NOMO-1 treated with DMSO at 0.1 percent for 48 hours (cell line): ENCODE data around the gene ZNF609.
"Not testable (repeated sequence)": the region's sequence is repeated elsewhere in the genome, so short reads cannot be mapped to it uniquely, and the experiment has no call there.

ENCODE experiments used
- DNase-seq: peaks from one replicate; lab custom pipeline; 2025; ENCODE audit not compliant: unreplicated experiment; lab: John Stamatoyannopoulos, UW

The ZNF609 gene

DNA sequence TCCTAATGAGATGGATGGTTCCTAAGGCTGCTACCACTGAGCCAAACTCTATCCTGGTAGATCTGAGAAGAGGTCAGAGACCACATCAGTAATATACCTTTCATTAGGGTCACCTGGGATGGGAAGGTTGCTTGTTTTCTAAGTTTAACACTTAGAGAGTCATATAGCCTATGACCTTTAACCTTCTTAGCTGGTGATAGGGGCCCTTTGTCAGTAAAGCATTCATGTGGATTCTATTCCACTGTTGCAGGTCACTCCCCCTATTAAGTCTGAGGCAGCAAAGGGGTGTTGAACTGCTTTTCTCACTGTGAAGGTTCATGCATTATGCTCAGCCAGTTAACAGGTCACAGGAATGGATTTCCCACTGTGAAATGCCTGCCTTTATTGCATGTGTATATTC is 6.1 kb upstream of the ZNF609 start:
- DNase-seq: no peak

- DNase-seq: peak; percentile 82
Observed at GRCh38 chr15:64455961-64456371, 4.4 kb upstream of the ZNF609 start.

DNA sequence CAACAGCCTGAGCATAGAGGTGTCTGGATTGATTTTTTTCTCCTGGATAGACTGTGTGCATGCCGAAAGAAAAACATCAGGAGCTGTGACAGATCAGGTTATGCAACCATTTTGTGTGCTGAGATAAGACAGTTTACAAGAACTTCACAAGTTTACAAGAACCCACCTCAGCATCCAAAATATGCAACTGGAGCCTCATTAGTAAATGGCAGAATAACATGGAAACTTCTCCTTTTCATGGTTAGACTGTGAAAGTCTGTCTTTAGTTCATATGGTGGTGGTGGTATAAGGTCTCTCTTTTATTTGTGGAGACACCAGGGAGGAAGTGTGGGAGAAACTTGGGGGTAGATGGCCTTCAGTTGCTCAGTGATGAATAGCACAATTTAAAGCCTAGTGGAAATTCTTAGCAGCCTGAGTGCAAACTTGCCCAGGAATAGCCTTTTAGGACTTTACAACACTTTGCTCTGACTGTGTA is 3.7 kb upstream of the ZNF609 start:
- DNase-seq: peak; percentile 25

GRCh38 chr15:64459066-64459781 is 1.2 kb upstream of the ZNF609 start:
- DNase-seq: no peak

DNA sequence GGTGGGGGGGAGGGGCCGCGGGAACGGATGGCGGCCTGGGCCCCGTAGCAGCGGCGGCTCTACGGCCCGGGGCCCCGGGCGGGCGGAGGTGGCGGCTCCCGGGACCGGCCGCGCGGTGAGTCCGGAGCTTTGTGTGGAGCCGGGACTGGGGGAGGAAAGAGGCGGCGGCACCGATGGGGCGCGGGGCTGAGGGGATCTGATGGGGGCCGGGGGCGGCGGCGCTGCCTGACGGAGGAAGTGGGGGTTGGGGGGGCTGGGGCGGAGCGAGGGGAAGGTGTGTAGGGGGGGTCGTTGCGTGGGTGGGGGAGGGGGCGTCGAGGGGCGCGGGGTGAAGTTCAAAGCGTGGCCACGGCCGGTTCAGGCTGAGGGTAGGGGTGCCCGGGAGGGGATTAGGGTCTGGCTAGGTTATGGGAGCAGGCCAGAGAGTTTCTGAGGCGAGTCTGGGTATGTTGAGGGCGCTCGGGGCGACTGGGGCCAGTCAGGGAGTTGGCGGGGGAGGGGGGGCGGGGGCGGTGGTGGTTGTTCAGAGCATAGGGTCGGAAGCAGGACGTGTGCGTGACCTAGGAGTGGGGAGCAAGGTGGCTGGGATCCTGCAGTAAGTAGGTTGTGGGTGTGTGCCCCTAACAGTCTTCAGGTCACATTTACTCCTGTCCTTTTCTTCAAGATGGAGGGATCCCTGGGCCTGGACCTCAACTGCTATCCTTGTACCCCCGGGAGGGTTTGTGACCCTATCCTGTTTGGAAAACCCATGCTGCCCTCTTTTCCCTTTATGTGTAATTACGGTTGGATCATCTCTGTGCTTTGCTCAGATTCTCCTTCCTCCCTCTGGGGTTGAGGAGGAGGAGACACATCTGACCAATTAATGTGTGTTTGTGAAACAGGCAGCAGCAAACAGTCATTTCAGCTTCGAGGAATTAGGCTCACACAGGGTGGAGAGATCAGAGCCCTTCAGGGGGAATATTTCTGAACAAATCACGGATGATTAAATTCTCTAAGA is 644 bp downstream of the ZNF609 start:
- DNase-seq: peak; percentile 49

DNA sequence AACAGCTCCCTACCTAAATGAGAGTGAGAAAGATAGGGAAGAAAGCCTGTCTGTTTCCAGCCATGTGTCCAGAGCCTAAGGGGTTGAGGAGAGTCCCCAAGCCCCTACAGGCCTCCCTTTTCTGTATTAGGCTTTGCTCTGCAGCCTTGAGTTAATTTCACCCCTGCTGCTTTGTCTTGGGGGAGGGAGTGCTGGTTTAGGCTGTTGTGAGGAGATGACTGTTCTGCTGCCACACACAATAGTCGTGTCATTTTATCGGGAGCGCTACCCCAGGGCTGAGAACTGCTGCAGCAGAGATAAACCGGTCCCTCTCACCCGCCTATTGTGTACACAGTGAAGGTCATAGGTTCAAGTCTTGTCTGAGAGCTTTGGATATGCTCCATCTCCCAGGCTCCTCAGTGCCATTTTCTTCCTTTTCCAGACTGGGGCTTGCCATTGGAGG is 1.4 kb downstream of the ZNF609 start:
- DNase-seq: no peak

DNA sequence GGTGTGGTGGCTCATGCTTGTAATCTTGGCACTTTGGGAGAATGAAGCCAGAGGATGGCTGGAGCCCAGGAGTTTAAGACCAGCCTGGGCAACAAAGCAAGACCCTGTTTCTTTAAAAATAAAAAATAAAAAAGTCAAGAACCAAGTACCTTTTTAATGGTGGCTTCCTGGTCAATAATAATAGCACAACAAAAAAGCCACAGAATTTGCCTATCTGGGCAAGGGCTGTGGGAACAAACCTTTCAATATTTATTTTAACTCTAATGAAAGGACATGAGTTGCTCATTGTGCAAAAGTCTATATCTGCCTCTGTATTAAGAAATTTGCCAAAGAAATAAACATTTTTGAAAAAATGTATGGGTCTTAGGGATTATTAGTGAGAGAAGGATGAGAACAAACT is 2.1 kb downstream of the ZNF609 start:
- no peak for DNase-seq

DNA sequence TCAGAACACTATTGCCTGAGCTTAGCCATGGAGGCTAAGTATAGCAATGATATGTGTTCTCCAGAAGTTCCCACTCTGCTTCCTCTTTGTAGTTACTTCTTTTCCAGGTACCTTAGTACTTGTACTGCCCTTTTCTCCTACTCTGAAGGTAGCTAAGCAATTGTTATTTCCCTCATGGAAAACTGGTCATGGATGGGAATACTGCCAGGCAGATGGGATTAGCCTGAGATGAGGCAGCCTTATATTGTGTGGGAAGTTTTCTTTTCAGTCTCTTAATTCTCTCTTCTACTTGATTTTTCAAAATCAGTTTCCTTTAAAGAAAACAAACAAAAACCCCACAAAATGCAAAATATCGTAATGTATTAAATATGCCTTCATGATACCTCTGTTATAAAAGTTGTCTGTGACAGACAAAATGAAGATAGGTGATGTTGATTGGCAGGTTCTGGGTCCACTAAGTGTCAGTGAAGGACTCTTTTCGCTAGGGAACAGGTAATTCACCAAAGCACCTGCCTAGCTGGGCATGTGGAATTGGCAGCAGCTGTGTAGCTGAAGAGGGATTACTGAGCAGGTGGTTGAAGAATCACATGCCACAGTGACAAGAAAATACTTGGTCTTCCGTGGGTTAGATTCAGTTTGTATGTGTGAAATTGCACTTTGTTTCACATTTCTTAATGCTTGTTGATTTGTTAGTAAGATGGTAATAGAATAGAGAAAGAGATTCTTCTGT is 4.1 kb downstream of the ZNF609 start:
- no peak for DNase-seq

DNA sequence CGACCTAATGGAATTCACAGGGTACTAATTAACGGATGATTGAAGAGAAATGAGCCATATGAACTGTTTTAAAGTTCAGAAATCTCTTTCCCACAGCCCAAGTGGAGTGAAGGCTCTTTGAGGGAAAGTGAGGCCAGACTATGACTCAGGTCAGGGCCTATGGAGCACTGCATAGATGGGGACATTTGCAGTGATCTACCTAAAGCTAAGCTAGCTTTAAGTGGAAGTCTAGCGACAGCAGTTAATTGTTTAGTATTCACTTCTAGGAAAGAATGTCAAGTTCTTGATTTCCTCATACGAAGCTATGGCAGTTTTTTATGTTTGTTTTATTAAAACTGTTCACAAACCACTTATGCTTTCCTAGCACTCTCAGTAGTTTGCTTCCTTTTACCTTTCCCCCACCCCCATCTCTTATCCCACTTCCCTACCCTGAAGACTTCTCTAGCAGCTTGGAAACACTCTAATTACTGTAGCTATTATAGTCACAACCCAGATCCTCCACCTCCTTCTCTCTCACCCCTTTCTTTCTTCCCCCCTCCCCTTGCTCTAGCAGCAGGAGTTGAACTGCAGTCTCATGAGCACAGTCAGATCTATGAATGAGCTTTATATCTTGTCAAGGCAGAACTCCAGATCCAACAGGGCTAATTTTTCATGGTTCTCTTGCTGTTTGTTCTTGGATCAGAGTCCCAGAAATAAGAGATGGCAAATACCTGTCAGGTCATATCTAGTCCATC is 6.2 kb downstream of the ZNF609 start:
- DNase-seq: peak; percentile 19

- DNase-seq: no peak
Observed at GRCh38 chr15:64472161-64472560, 11.8 kb downstream of the ZNF609 start.

GRCh38 chr15:64474846-64475245 is 14.5 kb downstream of the ZNF609 start:
- DNase-seq: no peak

- no peak for DNase-seq
Observed at GRCh38 chr15:64476550-64476949, 16.2 kb downstream of the ZNF609 start.

DNA sequence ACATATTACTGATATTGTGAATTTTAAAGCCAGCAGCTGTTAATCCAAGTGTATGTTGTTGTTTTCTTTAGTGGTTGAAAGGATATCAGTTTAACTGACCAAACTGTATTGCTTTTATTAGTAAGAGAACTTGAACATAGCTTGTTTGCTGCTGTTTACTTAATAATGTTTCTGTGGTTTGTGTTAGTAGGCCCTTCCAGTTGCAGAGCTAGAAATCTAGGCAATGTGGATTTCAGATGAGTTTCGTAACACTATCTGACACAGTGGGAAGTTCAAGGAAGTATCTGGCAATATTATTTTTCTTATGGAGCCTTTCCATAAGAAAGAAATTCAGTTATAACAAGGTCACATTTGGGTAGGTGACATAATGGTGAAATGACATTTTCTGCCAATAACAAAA is 18.5 kb downstream of the ZNF609 start:
- DNase-seq: no peak

DNA sequence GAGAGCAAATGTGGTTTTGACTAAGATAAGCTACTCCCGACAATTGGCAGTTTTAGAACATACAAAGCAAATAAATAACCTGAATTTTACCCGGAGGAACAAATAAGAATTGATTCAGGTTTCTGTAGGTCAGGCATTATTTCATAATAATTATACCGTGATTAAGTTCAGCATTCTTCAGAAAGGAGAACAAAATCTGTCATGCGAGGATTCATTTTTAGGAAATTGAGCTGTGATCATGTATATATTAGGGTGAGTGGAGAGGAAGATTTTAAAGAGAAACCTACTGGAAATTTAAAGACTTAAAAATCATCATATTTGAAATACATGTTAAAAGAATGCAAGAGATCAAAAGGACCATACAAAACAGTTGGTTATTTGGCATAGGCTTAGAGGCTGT is 20.5 kb downstream of the ZNF609 start:
- DNase-seq: no peak

GRCh38 chr15:64483749-64484148 is 23.4 kb downstream of the ZNF609 start:
- DNase-seq: no peak

DNA sequence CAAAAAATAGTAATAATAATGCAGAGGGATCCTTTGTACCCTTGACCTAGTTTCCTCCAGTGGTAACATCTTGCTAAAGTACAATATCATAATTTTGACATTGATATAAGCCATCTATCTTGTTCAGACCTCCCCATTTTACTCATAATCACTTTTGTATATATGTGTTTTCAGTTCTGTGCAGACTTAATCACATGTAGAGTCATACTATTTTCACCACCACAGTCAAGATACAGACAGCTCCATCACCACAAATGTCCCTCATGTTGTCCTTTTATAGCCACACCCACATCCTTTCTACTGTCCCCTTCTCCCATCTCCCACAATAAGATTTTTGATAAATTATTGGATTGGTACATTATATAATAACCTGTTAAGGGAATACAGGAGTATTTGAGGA is 25.4 kb downstream of the ZNF609 start:
- DNase-seq: no peak

DNA sequence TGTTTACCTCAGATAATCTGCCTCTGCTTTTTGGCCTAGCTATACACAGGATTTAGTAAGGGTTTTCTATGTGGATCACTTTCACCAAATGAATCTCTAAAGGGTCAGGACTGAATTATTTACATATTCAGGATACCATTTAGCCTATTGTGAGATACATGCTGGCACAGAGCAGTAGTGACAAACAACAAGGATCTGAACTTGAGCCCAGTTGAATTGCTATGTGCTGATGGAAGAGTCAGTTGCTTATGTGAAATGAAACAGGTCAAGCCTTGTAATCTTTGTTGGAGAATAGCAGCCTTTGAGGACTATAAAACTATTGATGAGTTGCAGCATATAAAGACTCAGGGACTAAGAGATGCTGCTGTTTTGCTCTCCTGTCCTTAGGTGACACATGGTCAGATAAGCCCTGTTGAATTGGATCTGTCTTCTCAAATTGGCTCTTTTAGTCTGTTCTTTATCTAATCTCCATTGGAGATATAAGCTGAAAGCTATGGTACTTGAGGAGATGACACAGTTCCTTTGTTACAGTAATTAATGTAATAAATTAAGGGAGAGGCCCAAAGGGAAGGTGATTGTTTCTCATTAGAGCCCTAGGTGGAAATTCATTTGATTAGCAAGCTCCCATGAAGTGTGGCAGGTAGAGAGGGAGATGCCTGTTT is 30.4 kb downstream of the ZNF609 start:
- no peak for DNase-seq

DNA sequence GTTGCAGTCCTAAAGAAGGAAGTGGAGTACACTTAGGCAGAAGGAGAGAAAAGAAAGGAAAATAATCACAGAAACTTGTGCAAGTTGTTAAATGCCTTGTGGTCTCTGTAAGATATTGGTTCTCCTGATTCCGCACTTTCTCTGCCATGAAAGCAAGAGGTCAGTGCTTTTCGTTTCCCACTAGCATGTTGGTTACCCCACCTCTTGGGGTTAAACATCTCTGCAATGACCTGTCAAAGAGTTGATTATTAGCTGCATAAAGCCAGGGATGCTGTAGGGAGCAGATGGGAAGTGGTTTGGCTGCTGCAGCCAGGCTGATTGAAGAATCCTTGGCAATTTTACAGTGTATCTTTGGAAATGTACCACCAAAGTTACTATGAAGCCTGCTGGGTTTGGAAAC is 33.3 kb downstream of the ZNF609 start:
- no peak for DNase-seq

- not testable (repeated sequence) for DNase-seq
Observed at GRCh38 chr15:64495968-64496367, 35.6 kb downstream of the ZNF609 start.
